ENCODE data around the gene CCDC33. TPM values are rescaled to one million over a fixed set of nuclear protein-coding genes. Genes with fewer than 3 reads are reported as not detected.
A peak's percentile ranks its signal among the peaks of the same experiment; 100 is the strongest.

The CCDC33 gene
- total RNA-seq, 1 donor from 2014 or later = not detected

- Mint-ChIP-seq H3K4me1 (ENCODE audit: unreplicated experiment) (peaks cover 35% of the 10 kb centered on the region), H3K27ac (ENCODE audit: unreplicated experiment) (no peak overlapping the region), H3K9me3 (ENCODE audit: unreplicated experiment) (no peaks in the 10 kb centered on the region), H3K4me3 (ENCODE audit: unreplicated experiment) (no peak overlapping the region), H3K36me3 (ENCODE audit: unreplicated experiment) (no peaks in the 10 kb centered on the region), H3K27me3 (ENCODE audit: unreplicated experiment) (peaks cover 33% of the 10 kb centered on the region)
- no peak for TF ChIP-seq CTCF (IDR thresholded peaks at IDR 0.05)
- no peak for DNase-seq (ENCODE audit: extremely low spot score, unreplicated experiment)
Observed at GRCh38 chr15:74305687-74306086, 69.6 kb downstream of the CCDC33 start.

- no peaks in the 10 kb centered on the region for H3K36me3 Mint-ChIP-seq (ENCODE audit: unreplicated experiment)
- peaks cover 23% of the 10 kb centered on the region for H3K27me3 Mint-ChIP-seq (ENCODE audit: unreplicated experiment)
- no peak overlapping the region for H3K4me3 Mint-ChIP-seq (ENCODE audit: unreplicated experiment)
- no peak for DNase-seq (ENCODE audit: extremely low spot score, unreplicated experiment)
- no peak for TF ChIP-seq CTCF (IDR thresholded peaks at IDR 0.05)
- no peaks in the 10 kb centered on the region for H3K9me3 Mint-ChIP-seq (ENCODE audit: unreplicated experiment)
- H3K4me1 Mint-ChIP-seq (ENCODE audit: unreplicated experiment) = peaks cover 33% of the 10 kb centered on the region
- no peak overlapping the region for H3K27ac Mint-ChIP-seq (ENCODE audit: unreplicated experiment)
Observed at GRCh38 chr15:74306781-74307217, 70.7 kb downstream of the CCDC33 start.

- DNase-seq (ENCODE audit: extremely low spot score, unreplicated experiment) = no peak
- no peaks in the 10 kb centered on the region for H3K9me3 Mint-ChIP-seq (ENCODE audit: unreplicated experiment)
- H3K27ac Mint-ChIP-seq (ENCODE audit: unreplicated experiment) = no peak overlapping the region
- peak; percentile 88 for TF ChIP-seq CTCF (IDR thresholded peaks at IDR 0.05)
- H3K36me3 Mint-ChIP-seq (ENCODE audit: unreplicated experiment) = no peaks in the 10 kb centered on the region
- peaks cover 15% of the 10 kb centered on the region for H3K27me3 Mint-ChIP-seq (ENCODE audit: unreplicated experiment)
- peaks cover 23% of the 10 kb centered on the region for H3K4me1 Mint-ChIP-seq (ENCODE audit: unreplicated experiment)
- no peak overlapping the region for H3K4me3 Mint-ChIP-seq (ENCODE audit: unreplicated experiment)
Observed at GRCh38 chr15:74307827-74308811, 72.0 kb downstream of the CCDC33 start.

- Mint-ChIP-seq H3K4me3 (ENCODE audit: unreplicated experiment) (no peak overlapping the region), H3K9me3 (ENCODE audit: unreplicated experiment) (no peaks in the 10 kb centered on the region), H3K4me1 (ENCODE audit: unreplicated experiment) (peaks cover 34% of the 10 kb centered on the region), H3K36me3 (ENCODE audit: unreplicated experiment) (no peaks in the 10 kb centered on the region), H3K27me3 (ENCODE audit: unreplicated experiment) (no peaks in the 10 kb centered on the region), H3K27ac (ENCODE audit: unreplicated experiment) (peak overlapping the region; percentile 31)
- DNase-seq (ENCODE audit: extremely low spot score, unreplicated experiment) = no peak
- peak; percentile 69 for TF ChIP-seq CTCF (IDR thresholded peaks at IDR 0.05)
Observed at GRCh38 chr15:74311734-74312444, 75.8 kb downstream of the CCDC33 start.

Measured in osteocyte (in vitro differentiated cells).